C4-2B (cell line): ENCODE measurements around the gene HAND2.

Experiments
- ZFX ChIP-seq: fragments of 450-650 bp; IDR thresholded peaks from 2 replicates; pipeline ENCODE4 v1.6.1; 2017
- TF ChIP-seq, protein P1 (sequence below): fragments of 450-650 bp; conservative IDR thresholded peaks from 2 replicates; pipeline ENCODE4 v1.5.1; 2017; ENCODE audit warnings: mild to moderate bottlenecking

DNA sequence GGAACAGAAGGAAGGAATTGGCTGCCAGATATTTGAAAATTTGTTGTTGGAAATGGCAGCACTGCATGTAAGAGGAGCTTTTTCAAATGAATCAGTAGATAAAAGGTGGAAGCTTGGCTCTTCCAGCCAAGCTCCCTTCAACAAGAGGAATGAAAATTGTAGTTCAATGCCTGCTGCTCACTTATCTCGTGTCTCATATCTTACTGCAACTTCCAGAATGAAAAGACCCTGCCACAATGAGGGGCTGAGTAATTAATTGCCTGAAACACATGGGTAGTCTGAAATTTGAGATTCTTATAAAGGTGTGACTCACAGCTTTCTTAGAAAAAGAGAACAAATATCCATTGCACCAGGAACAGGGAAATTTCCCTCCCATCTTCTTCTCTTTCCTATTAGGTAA, 53.0 kb downstream of the HAND2 start:
- TF ChIP-seq, protein P1, sequence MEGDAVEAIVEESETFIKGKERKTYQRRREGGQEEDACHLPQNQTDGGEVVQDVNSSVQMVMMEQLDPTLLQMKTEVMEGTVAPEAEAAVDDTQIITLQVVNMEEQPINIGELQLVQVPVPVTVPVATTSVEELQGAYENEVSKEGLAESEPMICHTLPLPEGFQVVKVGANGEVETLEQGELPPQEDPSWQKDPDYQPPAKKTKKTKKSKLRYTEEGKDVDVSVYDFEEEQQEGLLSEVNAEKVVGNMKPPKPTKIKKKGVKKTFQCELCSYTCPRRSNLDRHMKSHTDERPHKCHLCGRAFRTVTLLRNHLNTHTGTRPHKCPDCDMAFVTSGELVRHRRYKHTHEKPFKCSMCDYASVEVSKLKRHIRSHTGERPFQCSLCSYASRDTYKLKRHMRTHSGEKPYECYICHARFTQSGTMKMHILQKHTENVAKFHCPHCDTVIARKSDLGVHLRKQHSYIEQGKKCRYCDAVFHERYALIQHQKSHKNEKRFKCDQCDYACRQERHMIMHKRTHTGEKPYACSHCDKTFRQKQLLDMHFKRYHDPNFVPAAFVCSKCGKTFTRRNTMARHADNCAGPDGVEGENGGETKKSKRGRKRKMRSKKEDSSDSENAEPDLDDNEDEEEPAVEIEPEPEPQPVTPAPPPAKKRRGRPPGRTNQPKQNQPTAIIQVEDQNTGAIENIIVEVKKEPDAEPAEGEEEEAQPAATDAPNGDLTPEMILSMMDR: no peak
- TF ChIP-seq ZFX: no peak
